ENCODE measurements around the gene KIAA1671. TPM values are rescaled to one million over a fixed set of nuclear protein-coding genes. Genes with fewer than 3 reads are reported as not detected.
"Not testable (repeated sequence)": the region's sequence is repeated elsewhere in the genome, so short reads cannot be mapped to it uniquely, and the experiment has no call there.

Gene KIAA1671
- polyA plus RNA-seq, 1 donor from 2014 or later: 3.0 TPM

DNA sequence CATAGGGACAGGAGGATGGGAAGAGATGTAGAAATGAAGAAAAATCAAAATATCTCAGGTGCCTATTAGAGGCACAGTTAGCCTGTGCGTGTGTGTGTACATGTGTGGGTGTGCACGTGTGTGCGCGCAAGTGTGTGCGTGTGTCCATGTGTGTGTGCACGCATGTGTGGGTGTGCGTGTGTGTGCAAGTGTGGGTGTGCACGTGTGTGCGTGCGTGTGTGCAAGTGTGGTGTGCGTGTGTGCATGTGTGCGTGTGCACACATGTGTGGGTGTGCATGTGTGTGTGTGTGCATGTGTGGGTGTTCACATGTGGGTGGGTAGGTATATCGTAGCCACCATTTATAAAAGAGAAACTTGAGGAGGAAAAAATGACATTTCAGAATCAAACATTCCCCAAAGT, 276.3 kb downstream of the KIAA1671 start:
- Histone ChIP-seq H3K79me2 (replicated peaks; ENCODE audit: insufficient read depth, low read length) (no peaks in the 10 kb centered on the region), H4K20me1 (ENCODE audit: insufficient read depth) (no peaks in the 10 kb centered on the region), H3K9ac (ENCODE audit: low read length) (no peak overlapping the region), H2AFZ (ENCODE audit: low read depth, low read length) (no peak overlapping the region), H3K4me2 (ENCODE audit: low read length) (no peak overlapping the region), H3K27ac (ENCODE audit: low read length) (no peak overlapping the region), H3K9me2 (ENCODE audit: insufficient read depth, low read length) (no peaks in the 10 kb centered on the region), H3K36me3 (ENCODE audit: insufficient read depth, low read length) (no peaks in the 10 kb centered on the region), H3F3A (ENCODE audit: insufficient read depth, low read length, poor library complexity, severe bottlenecking) (no peaks in the 10 kb centered on the region), H3K9me3 (ENCODE audit: low read length) (no peaks in the 10 kb centered on the region), H3K27me3 (ENCODE audit: insufficient read depth, low read depth, low read length) (no peaks in the 10 kb centered on the region), H3K4me3 (ENCODE audit: low read length) (no peak overlapping the region)
- TF ChIP-seq RAD21 (conservative IDR thresholded peaks at IDR 0.05) (no peak), TAF1 (IDR thresholded peaks at IDR 0.05; ENCODE audit: low read depth) (no peak), POLR2AphosphoS5 (IDR thresholded peaks at IDR 0.05) (no peak)
- TF ChIP-seq, protein P1, sequence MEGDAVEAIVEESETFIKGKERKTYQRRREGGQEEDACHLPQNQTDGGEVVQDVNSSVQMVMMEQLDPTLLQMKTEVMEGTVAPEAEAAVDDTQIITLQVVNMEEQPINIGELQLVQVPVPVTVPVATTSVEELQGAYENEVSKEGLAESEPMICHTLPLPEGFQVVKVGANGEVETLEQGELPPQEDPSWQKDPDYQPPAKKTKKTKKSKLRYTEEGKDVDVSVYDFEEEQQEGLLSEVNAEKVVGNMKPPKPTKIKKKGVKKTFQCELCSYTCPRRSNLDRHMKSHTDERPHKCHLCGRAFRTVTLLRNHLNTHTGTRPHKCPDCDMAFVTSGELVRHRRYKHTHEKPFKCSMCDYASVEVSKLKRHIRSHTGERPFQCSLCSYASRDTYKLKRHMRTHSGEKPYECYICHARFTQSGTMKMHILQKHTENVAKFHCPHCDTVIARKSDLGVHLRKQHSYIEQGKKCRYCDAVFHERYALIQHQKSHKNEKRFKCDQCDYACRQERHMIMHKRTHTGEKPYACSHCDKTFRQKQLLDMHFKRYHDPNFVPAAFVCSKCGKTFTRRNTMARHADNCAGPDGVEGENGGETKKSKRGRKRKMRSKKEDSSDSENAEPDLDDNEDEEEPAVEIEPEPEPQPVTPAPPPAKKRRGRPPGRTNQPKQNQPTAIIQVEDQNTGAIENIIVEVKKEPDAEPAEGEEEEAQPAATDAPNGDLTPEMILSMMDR (IDR thresholded peaks at IDR 0.05; ENCODE audit: poor library complexity, severe bottlenecking): no peak

DNA sequence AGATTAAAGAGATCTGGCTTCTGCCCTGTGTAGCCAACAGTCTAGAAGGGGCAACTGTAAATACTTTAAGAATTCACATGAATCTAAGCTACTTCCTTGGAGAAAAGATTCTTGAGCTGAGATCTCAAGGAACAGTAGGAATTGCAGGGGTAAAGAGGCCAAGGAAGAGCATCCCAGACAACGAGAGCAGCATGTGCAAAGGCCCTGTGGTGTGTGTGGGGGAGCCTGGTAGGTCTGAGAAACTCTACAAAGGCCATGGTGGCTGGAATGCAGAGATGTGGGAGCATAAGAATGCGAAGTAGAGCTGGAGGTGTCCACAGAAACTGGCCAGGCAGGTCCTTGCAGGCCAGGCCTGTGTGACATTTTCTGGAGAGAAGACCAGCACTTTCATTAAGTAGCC, 278.2 kb downstream of the KIAA1671 start:
- not testable (repeated sequence) for H4K20me1 ChIP-seq (ENCODE audit: insufficient read depth); H3K36me3 ChIP-seq (ENCODE audit: insufficient read depth, low read length); H3K9ac ChIP-seq (ENCODE audit: low read length); H3K4me3 ChIP-seq (ENCODE audit: low read length); H3K9me3 ChIP-seq (ENCODE audit: low read length); H3K4me2 ChIP-seq (ENCODE audit: low read length); H3K27me3 ChIP-seq (ENCODE audit: insufficient read depth, low read depth, low read length); H3K79me2 ChIP-seq (replicated peaks; ENCODE audit: insufficient read depth, low read length); H3K27ac ChIP-seq (ENCODE audit: low read length); H2AFZ ChIP-seq (ENCODE audit: low read depth, low read length); H3F3A ChIP-seq (ENCODE audit: insufficient read depth, low read length, poor library complexity, severe bottlenecking); H3K9me2 ChIP-seq (ENCODE audit: insufficient read depth, low read length)

DNA sequence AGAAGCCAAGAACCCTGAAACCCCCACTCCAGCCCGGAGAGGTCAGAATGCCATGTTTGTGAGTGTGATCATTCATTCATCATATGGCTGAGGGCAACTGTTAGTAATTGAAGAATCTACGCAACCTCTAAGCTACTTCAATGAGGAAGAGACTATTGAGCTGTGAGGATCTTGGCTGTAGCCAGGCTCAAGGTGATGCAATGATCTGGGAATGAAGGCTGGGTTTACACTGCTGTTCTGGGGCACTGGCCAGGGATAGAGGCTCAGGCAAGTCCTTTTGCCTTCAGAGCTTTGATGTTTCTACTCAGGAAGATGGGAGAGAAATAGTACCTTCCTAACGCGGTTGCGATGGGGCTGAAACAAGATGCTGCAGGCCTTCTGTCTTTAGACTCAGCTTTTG, 279.8 kb downstream of the KIAA1671 start:
- no peak overlapping the region for H3K4me3 ChIP-seq (ENCODE audit: low read length)
- no peak overlapping the region for H3K4me2 ChIP-seq (ENCODE audit: low read length)
- H3F3A ChIP-seq (ENCODE audit: insufficient read depth, low read length, poor library complexity, severe bottlenecking): no peaks in the 10 kb centered on the region
- H2AFZ ChIP-seq (ENCODE audit: low read depth, low read length): no peak overlapping the region
- no peaks in the 10 kb centered on the region for H3K9me3 ChIP-seq (ENCODE audit: low read length)
- H3K79me2 ChIP-seq (replicated peaks; ENCODE audit: insufficient read depth, low read length): no peaks in the 10 kb centered on the region
- no peaks in the 10 kb centered on the region for H3K9me2 ChIP-seq (ENCODE audit: insufficient read depth, low read length)
- no peaks in the 10 kb centered on the region for H3K27me3 ChIP-seq (ENCODE audit: insufficient read depth, low read depth, low read length)
- H3K27ac ChIP-seq (ENCODE audit: low read length): no peak overlapping the region
- H3K9ac ChIP-seq (ENCODE audit: low read length): no peak overlapping the region
- H4K20me1 ChIP-seq (ENCODE audit: insufficient read depth): no peaks in the 10 kb centered on the region
- TF ChIP-seq SMC3 (conservative IDR thresholded peaks at IDR 0.05; ENCODE audit: poor library complexity): no peak
- no peak for TF ChIP-seq POLR2AphosphoS5 (IDR thresholded peaks at IDR 0.05)
- TF ChIP-seq, protein P1 (IDR thresholded peaks at IDR 0.05; ENCODE audit: poor library complexity, severe bottlenecking): no peak
- no peak for TF ChIP-seq EP300 (conservative IDR thresholded peaks at IDR 0.05; ENCODE audit: poor library complexity, severe bottlenecking)
- no peak for TF ChIP-seq RAD21 (conservative IDR thresholded peaks at IDR 0.05)
- TF ChIP-seq, protein P2, sequence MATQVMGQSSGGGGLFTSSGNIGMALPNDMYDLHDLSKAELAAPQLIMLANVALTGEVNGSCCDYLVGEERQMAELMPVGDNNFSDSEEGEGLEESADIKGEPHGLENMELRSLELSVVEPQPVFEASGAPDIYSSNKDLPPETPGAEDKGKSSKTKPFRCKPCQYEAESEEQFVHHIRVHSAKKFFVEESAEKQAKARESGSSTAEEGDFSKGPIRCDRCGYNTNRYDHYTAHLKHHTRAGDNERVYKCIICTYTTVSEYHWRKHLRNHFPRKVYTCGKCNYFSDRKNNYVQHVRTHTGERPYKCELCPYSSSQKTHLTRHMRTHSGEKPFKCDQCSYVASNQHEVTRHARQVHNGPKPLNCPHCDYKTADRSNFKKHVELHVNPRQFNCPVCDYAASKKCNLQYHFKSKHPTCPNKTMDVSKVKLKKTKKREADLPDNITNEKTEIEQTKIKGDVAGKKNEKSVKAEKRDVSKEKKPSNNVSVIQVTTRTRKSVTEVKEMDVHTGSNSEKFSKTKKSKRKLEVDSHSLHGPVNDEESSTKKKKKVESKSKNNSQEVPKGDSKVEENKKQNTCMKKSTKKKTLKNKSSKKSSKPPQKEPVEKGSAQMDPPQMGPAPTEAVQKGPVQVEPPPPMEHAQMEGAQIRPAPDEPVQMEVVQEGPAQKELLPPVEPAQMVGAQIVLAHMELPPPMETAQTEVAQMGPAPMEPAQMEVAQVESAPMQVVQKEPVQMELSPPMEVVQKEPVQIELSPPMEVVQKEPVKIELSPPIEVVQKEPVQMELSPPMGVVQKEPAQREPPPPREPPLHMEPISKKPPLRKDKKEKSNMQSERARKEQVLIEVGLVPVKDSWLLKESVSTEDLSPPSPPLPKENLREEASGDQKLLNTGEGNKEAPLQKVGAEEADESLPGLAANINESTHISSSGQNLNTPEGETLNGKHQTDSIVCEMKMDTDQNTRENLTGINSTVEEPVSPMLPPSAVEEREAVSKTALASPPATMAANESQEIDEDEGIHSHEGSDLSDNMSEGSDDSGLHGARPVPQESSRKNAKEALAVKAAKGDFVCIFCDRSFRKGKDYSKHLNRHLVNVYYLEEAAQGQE (IDR thresholded peaks at IDR 0.05; ENCODE audit: borderline replicate concordance): no peak
- no peaks in the 10 kb centered on the region for H3K36me3 ChIP-seq (ENCODE audit: insufficient read depth, low read length)

DNA sequence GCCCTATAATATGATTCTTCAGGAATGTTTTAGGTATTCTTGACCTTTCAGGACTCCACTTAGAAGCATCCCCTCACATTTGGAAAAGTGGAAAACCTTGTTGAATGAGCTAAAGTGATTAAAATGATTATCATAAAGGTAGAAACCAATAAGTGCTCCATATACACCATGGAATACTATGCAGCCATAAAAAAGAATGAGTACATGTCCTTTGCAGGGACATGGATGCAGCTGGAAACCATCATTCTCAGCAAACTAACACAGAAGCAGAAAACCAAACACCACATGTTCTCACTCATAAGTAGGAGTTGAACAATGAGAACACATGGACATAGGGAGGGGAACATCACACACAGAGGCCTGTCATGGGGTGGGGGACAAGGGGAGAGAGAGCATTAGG, 281.2 kb downstream of the KIAA1671 start:
- H3K79me2 ChIP-seq (replicated peaks; ENCODE audit: insufficient read depth, low read length); H3K27ac ChIP-seq (ENCODE audit: low read length); H3K36me3 ChIP-seq (ENCODE audit: insufficient read depth, low read length); H3K4me2 ChIP-seq (ENCODE audit: low read length); H3F3A ChIP-seq (ENCODE audit: insufficient read depth, low read length, poor library complexity, severe bottlenecking); H3K9me3 ChIP-seq (ENCODE audit: low read length); H4K20me1 ChIP-seq (ENCODE audit: insufficient read depth); H2AFZ ChIP-seq (ENCODE audit: low read depth, low read length); H3K27me3 ChIP-seq (ENCODE audit: insufficient read depth, low read depth, low read length); H3K9ac ChIP-seq (ENCODE audit: low read length); H3K4me3 ChIP-seq (ENCODE audit: low read length); H3K9me2 ChIP-seq (ENCODE audit: insufficient read depth, low read length): not testable (repeated sequence)
